Activated CD4-positive, alpha-beta T cell treated with anti-CD3 and anti-CD28 coated beads for 48 hours (primary cell): ENCODE measurements around the gene TCFL5.

Source experiments
- DNase-seq: peaks from one replicate; pipeline ENCODE4 v3.0.0-alpha.2; 2020

The TCFL5 gene

GRCh38 chr20:62808211-62808865 is 53.3 kb downstream of the TCFL5 start:
- peak; percentile 81 for DNase-seq

- no peak for DNase-seq
These were observed 54.0 kb downstream of the TCFL5 start for GRCh38 chr20:62807444-62808210.

- DNase-seq: no peak
These were observed 55.1 kb downstream of the TCFL5 start for GRCh38 chr20:62806383-62807050.

- no peak for DNase-seq
These were observed 55.8 kb downstream of the TCFL5 start for GRCh38 chr20:62805711-62806382.

DNA sequence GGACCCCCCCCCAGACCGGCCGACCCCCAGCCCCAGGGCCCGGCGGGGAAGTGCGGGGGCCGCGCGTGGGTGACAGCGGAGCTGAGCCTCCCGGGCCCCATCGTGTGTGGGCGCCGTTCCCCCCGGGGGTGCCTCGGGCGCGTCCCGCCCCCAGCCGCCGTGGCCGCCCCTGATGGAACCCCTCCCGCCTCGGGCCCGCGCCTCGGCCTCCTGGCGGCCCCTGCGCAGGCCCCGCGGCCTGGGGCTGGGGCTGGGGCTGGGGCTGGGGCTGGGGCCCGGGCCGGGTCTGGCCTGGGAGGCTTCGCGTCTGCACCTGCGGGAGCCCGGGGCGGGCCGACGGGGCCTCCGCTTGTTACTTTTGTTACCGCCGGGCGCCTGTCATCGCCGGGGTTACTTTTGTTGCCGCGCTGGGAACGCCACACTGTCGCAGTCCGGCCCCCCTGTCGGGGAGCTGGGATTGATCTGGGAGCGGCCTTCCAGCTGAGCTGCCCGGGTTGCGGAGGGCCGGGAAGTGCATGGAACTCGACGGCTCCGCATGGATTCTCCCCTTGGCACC is 56.4 kb downstream of the TCFL5 start:
- DNase-seq: peak; percentile 57

GRCh38 chr20:62804627-62805154 is 56.9 kb downstream of the TCFL5 start, which contains the start of gene OGFR:
Gene OGFR, plus strand, starts transcription at chr20:62804835. Its CDS starts 25 bp downstream, at chr20:62804860.
- peak; percentile 70 for DNase-seq

GRCh38 chr20:62804021-62804626 is 57.5 kb downstream of the TCFL5 start:
- no peak for DNase-seq

DNA sequence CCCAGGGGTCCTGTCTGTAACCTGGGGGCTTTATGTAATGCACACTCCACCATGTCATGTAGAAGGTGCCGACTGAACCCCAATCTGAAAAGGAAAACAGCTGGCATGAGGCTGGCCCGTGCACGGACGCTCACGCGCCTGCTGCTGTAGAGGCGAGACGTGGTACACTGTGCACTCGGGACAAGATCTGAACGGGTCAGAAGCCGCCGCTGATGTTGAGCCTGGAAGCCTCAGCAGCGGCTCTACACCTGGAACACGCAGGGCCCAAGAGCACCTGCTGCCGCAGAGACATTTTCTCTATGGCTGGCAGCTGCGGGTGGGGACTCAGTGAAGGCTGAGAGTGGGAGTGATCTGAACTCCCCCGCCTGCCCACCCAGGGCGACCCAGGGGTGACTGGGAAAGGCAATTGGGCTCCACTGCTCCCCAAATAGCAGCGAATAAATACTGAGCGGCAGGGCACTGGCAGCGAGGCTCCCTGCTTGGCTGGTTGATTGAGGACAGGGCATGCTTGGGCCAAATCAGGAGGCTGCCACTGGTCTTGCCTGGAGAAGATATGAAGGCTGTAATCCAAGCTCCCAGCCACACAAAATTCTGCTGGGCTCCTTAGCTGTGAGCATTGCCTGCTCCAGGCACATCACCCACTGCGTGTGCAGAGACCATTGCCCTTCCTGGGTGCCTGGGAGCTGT is 59.5 kb downstream of the TCFL5 start:
- no peak for DNase-seq

DNA sequence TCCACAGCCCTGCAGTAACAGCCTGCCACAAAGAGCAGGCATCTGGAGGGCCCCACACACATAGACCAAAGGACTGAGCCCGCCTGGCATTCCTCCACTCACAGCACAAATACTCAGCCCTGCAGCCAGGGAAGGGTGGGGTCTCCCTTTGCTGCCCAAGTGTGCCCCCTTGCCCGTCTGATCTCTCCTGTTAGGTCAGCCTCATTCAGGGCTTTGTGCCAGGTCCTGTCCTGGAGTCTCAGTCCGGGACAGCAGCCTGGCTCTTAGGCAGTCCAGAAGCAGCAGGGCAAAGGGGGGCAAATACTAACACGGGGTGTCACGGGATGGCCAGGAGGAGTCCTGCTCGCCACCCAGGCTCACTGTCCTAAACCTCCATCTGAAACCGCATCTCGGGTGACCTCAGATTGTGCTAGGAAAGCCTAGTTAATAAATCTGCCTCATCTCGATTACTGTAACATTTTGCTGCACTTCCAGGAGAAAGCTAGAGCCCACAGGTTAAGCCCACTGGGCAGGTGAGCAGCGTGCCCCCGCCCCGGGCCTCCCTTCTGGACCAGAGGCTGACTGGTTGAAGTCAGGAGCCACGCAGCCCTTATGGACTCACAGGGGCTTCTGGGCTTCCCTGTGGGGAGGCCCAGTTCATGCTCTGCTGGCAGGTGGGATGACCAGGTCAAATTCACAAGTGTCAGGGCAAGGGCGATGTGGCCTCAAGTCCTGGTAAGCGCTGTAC is 60.2 kb downstream of the TCFL5 start:
- DNase-seq: no peak

- no peak for DNase-seq
These were observed 61.0 kb downstream of the TCFL5 start for GRCh38 chr20:62800314-62801259.

GRCh38 chr20:62799873-62800272 is 61.7 kb downstream of the TCFL5 start:
- DNase-seq: no peak

DNA sequence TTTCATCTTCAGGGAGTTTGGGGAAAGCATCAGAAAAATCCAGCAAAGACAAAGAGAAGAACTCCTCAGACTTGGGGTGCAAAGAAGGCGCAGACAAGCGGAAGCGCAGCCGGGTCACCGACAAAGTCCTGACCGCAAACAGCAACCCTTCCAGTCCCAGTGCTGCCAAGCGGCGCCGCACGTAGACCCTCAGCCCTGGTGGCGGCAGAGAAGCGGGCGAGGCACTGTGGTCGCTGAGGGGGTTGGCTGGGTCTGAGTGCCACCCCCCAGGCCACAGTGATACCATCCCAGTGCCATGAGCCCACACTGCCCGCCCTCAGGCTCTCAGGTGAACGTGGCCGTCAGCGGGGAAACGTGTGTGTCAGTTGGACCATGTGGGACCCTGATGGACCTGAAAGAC is 62.2 kb downstream of the TCFL5 start:
- no peak for DNase-seq

DNA sequence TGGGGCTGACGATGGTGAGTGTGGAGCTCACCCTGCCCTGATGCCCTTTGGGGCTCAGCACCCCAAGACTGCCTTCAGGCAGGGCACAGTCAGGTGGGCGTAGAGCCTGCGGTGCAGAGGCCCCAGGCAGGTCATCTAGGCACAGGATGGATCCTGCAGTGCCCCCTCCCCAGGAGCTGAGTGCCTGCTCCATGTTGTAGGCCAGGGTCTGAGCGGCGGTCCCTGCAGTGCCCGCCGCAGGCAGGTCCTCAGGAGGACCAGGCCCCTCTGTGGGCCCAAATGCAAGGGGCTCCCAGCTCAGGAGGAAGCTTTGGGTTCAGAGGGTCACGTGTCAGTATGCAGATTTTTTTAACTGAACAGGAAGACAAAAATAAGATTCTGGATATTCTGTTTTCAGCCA is 62.6 kb downstream of the TCFL5 start:
- no peak for DNase-seq

GRCh38 chr20:62797671-62798532 is 63.7 kb downstream of the TCFL5 start:
- no peak for DNase-seq

- no peak for DNase-seq
These were observed 64.7 kb downstream of the TCFL5 start for GRCh38 chr20:62796699-62797491.

DNA sequence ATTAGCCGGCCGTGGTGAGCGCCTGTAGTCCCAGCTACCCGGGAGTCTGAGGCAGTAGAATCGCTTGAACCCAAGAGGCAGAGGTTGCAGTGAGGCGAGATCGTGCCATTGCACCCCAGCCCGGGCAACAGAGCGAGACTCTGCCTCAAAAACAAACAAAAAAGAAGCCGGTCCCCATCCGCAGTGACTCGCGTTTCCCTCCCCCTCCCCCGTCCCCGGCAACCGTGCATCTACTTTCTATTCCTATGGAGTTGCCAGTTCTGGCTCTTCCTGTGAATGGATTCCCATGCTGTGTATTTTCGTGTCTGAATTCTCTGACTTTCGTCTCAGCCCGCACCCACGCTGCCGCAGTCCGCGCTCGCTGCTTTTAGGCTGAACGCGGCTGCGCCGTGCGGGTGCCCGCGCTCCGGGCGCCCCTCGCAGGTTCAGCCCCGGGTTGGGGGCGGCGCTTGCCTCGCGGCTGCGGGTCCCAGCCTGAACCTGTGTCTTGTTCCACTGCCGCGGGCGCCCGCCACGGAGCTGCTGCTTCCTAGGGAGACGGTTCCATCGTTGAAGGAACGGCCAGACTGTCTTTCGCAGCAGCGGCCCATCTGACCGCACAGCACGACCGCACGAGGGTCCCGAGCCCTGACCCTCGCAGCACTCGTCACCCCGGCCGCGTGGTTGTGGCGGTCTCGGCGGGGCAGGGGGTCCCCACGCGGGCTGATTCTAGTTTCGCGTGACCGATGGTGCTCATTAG is 66.4 kb downstream of the TCFL5 start:
- peak; percentile 77 for DNase-seq
